Measurements from ENCODE around the gene PPFIBP2.

GRCh38 chr11:7613394-7613720, 99.6 kb downstream of the PPFIBP2 start:
- TF ChIP-seq CTCF (IDR thresholded peaks at IDR 0.05) (no peak), POLR2A (IDR thresholded peaks at IDR 0.05) (no peak), EP300 (IDR thresholded peaks at IDR 0.05) (no peak)

All from stomach (tissue), 4 donors.